H1 (cell line): Measurements from ENCODE around the gene CHD2. TPM values are rescaled to one million over a fixed set of nuclear protein-coding genes. Genes with fewer than 3 reads are reported as not detected.

ENCODE experiments used
- CTCF ChIA-PET: fragments of 300-600 bp; sonication (Branson Sonifier 250); formaldehyde crosslinking; loops from one replicate; lab custom pipeline; 2021; ENCODE audit not compliant: partially characterized antibody; lab: Charles Lee
- POLR2A ChIA-PET: fragments of 300-600 bp; sonication (Branson Sonifier 250); formaldehyde crosslinking; loops from one replicate; lab custom pipeline; 2021; ENCODE audit warnings: inconsistent platforms; ENCODE audit not compliant: partially characterized antibody; lab: Charles Lee
- DNase-seq, 2 experiments: peaks; one replicate each; pipeline versions ENCODE4 v3.0.0 to v3.0.0-alpha.2; 2010 to 2022; ENCODE audit warnings: low spot score in 2 of 2, low read depth in 1 of 2, mixed read lengths in 1 of 2
- FAIRE-seq: peaks from 2 replicates; lab custom pipeline; 2011; peaks lifted over from hg19 to GRCh38; lab: Jason Lieb, UNC
- H2AFZ ChIP-seq: 2 replicates; pipeline ENCODE4 v1.8.1; 2012; ENCODE audit warnings: low read length, inconsistent platforms
- H2AK5ac ChIP-seq: 2 replicates; pipeline ENCODE4 v1.6.1; 2013; ENCODE audit warnings: low read depth, low read length
- H2BK120ac ChIP-seq: replicated peaks from 2 replicates; pipeline ENCODE3; 2013; ENCODE audit warnings: low read depth, low read length, inconsistent platforms
- H2BK12ac ChIP-seq: 2 replicates; pipeline ENCODE4 v1.6.1; 2013; ENCODE audit warnings: low read depth, low read length
- H2BK15ac ChIP-seq: 2 replicates; pipeline ENCODE4 v1.6.1; 2013; ENCODE audit warnings: low read length
- H2BK20ac ChIP-seq: 2 replicates; pipeline ENCODE4 v1.6.1; 2013; ENCODE audit warnings: low read length
- H2BK5ac ChIP-seq: 2 replicates; pipeline ENCODE4 v1.6.1; 2013; ENCODE audit warnings: low read depth, low read length
- H3K14ac ChIP-seq: 2 replicates; pipeline ENCODE4 v1.6.1; 2013; ENCODE audit warnings: inconsistent platforms; ENCODE audit not compliant: insufficient read length
- H3K18ac ChIP-seq: 2 replicates; pipeline ENCODE4 v1.6.1; 2013; ENCODE audit warnings: low read length; ENCODE audit errors: extremely low read depth
- H3K23ac ChIP-seq: 2 replicates; pipeline ENCODE4 v1.6.1; 2013; ENCODE audit warnings: inconsistent platforms; ENCODE audit not compliant: insufficient read length
- H3K23me2 ChIP-seq: 2 replicates; pipeline ENCODE4 v1.6.1; 2013; ENCODE audit warnings: low read depth, low read length
- H3K27ac ChIP-seq: 2 replicates; pipeline ENCODE4 v1.6.1; 2011; ENCODE audit warnings: low read depth, low read length, inconsistent platforms
- H3K27me3 ChIP-seq, 4 experiments: replicated peaks in 1 of 4; 1 replicate in 1 of 4; 2 replicates in 3 of 4; pipeline versions ENCODE4 v1.6.1 to v1.8.1; 2011 to 2013; ENCODE audit warnings: low read length in 3 of 4, mild to moderate bottlenecking in 3 of 4, inconsistent platforms in 2 of 4, mixed read lengths in 2 of 4, moderate library complexity in 1 of 4; ENCODE audit not compliant: control insufficient read depth in 3 of 4, insufficient read depth in 3 of 4; ENCODE audit errors: extremely low read depth in 1 of 4
- H3K36me3 ChIP-seq, 4 experiments: 2 replicates each; pipeline versions ENCODE4 v1.6.1 to v1.8.1; 2011 to 2013; ENCODE audit warnings: mild to moderate bottlenecking in 4 of 4, low read length in 3 of 4, moderate library complexity in 2 of 4, control low read depth in 1 of 4, inconsistent platforms in 1 of 4; ENCODE audit not compliant: insufficient read depth in 4 of 4, control insufficient read depth in 2 of 4
- H3K4ac ChIP-seq: replicated peaks from 2 replicates; pipeline ENCODE3; 2013; ENCODE audit warnings: low read length, low read depth, mixed read lengths, inconsistent platforms; ENCODE audit not compliant: insufficient read length
- H3K4me1 ChIP-seq, 4 experiments: replicated peaks in 1 of 4; 1 replicate in 1 of 4; 2 replicates in 3 of 4; pipeline versions ENCODE4 v1.6.1 to v1.8.1; 2011 to 2013; ENCODE audit warnings: low read length in 3 of 4, inconsistent platforms in 2 of 4, mixed read lengths in 1 of 4; ENCODE audit not compliant: insufficient read depth in 4 of 4, control insufficient read depth in 3 of 4
- H3K4me2 ChIP-seq, 2 experiments: 2 replicates each; pipeline versions ENCODE4 v1.6.1 to v1.8.1; 2011 to 2013; ENCODE audit warnings: low read depth in 2 of 2, low read length in 2 of 2, control low read depth in 1 of 2, inconsistent platforms in 1 of 2, mild to moderate bottlenecking in 1 of 2; ENCODE audit not compliant: insufficient read depth in 1 of 2
- H3K4me3 ChIP-seq, 4 experiments: fragments of 200-600, 300-600 bp in 1 of 4; sonication (generic), shearing (Covaris generic), sonication (Bioruptor Twin) in 1 of 4; 2 replicates each; pipeline versions ENCODE4 v1.5.1 to v1.8.1; 2011 to 2016; ENCODE audit warnings: low read length in 4 of 4, low read depth in 3 of 4, control low read depth in 2 of 4, inconsistent platforms in 2 of 4, mild to moderate bottlenecking in 2 of 4, mixed read lengths in 1 of 4, moderate library complexity in 1 of 4; ENCODE audit not compliant: insufficient read depth in 2 of 4; ENCODE audit errors: extremely low read depth in 1 of 4
- H3K56ac ChIP-seq: replicated peaks from 2 replicates; pipeline ENCODE3; 2013; ENCODE audit warnings: low read depth, mild to moderate bottlenecking, mixed read lengths, low read length, inconsistent platforms; ENCODE audit not compliant: insufficient read length
- H3K79me1 ChIP-seq: 2 replicates; pipeline ENCODE4 v1.6.1; 2013; ENCODE audit warnings: low read depth, low read length, control low read depth
- H3K79me2 ChIP-seq, 2 experiments: 2 replicates each; pipeline versions ENCODE4 v1.6.1 to v1.8.1; 2012 to 2013; ENCODE audit warnings: low read length in 2 of 2, mild to moderate bottlenecking in 2 of 2, inconsistent platforms in 1 of 2; ENCODE audit not compliant: insufficient read depth in 2 of 2, control insufficient read depth in 1 of 2
- H3K9ac ChIP-seq, 4 experiments: replicated peaks in 1 of 4; 1 replicate in 1 of 4; 2 replicates in 3 of 4; pipeline versions ENCODE4 v1.6.1 to v1.8.1; 2011 to 2013; ENCODE audit warnings: low read depth in 3 of 4, low read length in 3 of 4, control low read depth in 2 of 4, mild to moderate bottlenecking in 2 of 4, moderate library complexity in 2 of 4, inconsistent platforms in 1 of 4; ENCODE audit errors: extremely low read depth in 1 of 4
- H3K9me3 ChIP-seq, 2 experiments: 2 replicates each; pipeline versions ENCODE4 v1.6.1 to v1.8.1; 2012 to 2013; ENCODE audit warnings: mild to moderate bottlenecking in 2 of 2, moderate library complexity in 2 of 2, control low read depth in 1 of 2, inconsistent platforms in 1 of 2, low read depth in 1 of 2, low read length in 1 of 2, mixed read lengths in 1 of 2; ENCODE audit not compliant: insufficient read depth in 2 of 2
- H4K20me1 ChIP-seq, 2 experiments: replicated peaks in 1 of 2; 2 replicates each; pipeline versions ENCODE3 to v1.8.1; 2011 to 2013; ENCODE audit warnings: inconsistent platforms in 2 of 2, low read length in 2 of 2, mild to moderate bottlenecking in 1 of 2; ENCODE audit not compliant: insufficient read depth in 2 of 2, control insufficient read depth in 1 of 2
- H4K5ac ChIP-seq: 2 replicates; pipeline ENCODE4 v1.6.1; 2013; ENCODE audit warnings: low read length, low read depth, mixed read lengths, inconsistent platforms; ENCODE audit not compliant: insufficient read length
- H4K8ac ChIP-seq: 2 replicates; pipeline ENCODE4 v1.8.0; 2013; ENCODE audit warnings: mild to moderate bottlenecking, moderate library complexity, low read length, inconsistent platforms; ENCODE audit not compliant: insufficient read depth; ENCODE audit errors: extremely low read depth
- H4K91ac ChIP-seq: replicated peaks from 2 replicates; pipeline ENCODE3; 2013; ENCODE audit warnings: low read length, mixed read lengths, inconsistent platforms; ENCODE audit not compliant: insufficient read length
- WGBS, 2 experiments: shearing (Covaris generic) in 1 of 2; methylation state at CpG; one replicate each; pipeline versions ENCODE4 v1.1.6 to v1.1.7; 2013 to 2015; ENCODE audit warnings: low lambda C conversion rate in 2 of 2, mixed read lengths in 2 of 2, inconsistent platforms in 1 of 2, low coverage in 1 of 2, missing lambda C conversion rate in 1 of 2; ENCODE audit not compliant: insufficient replicate concordance in 2 of 2, insufficient coverage in 1 of 2, insufficient read length in 1 of 2; ENCODE audit errors: extremely low coverage in 1 of 2, missing lambda C conversion rate in 1 of 2; 5-methylcytosine and 5-hydroxymethylcytosine counted together
- polyA plus RNA-seq, 7 experiments: library from polyadenylated mRNA; depleted of rRNA in 3 of 7; stranded (reverse) in 5 of 7; unstranded in 2 of 7; fragments of >200 nt in 5 of 7; fragments of 200-250 nt in 2 of 7; gene quantifications; 1 replicate in 5 of 7; 2 replicates in 1 of 7; 4 replicates in 1 of 7; pipeline versions ENCODE4 v1.2.1 to v1.2.3, GENCODE V29; 2011 to 2013; ENCODE audit warnings: missing spikeins in 2 of 7, mixed read lengths in 2 of 7
- total RNA-seq: library from RNA; stranded (reverse); fragmentation: NEBNext Ultra II Directional; extraction: Animal tissue kit (Norgen Biotek cat#: 25700); gene quantifications from 2 replicates; pipeline ENCODE4 v1.2.1, GENCODE V29; 2021

The CHD2 gene
- total and polyA plus RNA-seq, 2 of the 8 experiments (the other 6 are each of a cell fraction or from before 2014, with no cell fraction given): 28.8 to 70.0 TPM

DNA sequence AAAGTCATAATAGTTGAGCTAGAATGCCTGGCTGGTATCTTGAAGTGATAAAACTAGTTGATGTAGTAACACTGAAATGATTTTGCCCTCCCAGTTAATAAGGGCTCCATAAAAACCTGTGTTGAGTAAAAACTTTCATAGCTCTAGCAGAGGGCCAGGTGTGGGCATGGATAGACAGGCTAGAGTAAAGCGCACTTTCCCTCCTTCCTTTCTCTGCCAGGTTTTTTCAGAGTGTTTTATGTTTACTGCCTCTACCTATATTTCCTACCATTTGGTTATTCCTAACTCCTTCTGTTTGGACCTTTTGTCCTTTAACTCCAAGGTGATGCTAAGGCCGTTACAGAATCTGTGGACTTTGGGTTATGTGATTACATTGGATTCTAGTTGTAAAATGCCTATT, 25.3 kb downstream of the CHD2 start:
- Histone ChIP-seq H2BK12ac (no peak overlapping the region), H3K56ac (no peak overlapping the region), H2AFZ (no peak overlapping the region), H3K9me3 (no peaks in the 10 kb centered on the region), H2BK120ac (no peak overlapping the region), H4K5ac (no peak overlapping the region), H2BK15ac (no peak overlapping the region), H3K4me1 (peaks cover 0 to 11% (median 8%) of the 10 kb centered on the region in 4 experiments; a peak in 5 of 7 replicates), H2AK5ac (no peak overlapping the region), H3K27ac (no peak overlapping the region), H3K14ac (no peak overlapping the region), H3K4me3 (no peak overlapping the region), H3K18ac (no peak overlapping the region), H4K91ac (no peak overlapping the region), H3K79me2 (peaks cover 9 to 60% of the 10 kb centered on the region in 2 experiments), H3K79me1 (peaks cover 7% of the 10 kb centered on the region; the same call in 1 of the 2 replicates), H3K4me2 (no peak overlapping the region), H4K8ac (no peak overlapping the region), H2BK5ac (no peak overlapping the region), H3K9ac (no peak overlapping the region), H3K23me2 (no peaks in the 10 kb centered on the region), H3K23ac (no peak overlapping the region), H4K20me1 (peaks cover 8 to 15% of the 10 kb centered on the region in 2 experiments), H3K4ac (no peak overlapping the region), H3K27me3 (no peaks in the 10 kb centered on the region), H2BK20ac (no peak overlapping the region), H3K36me3 (peaks cover 9 to 69% (median 51%) of the 10 kb centered on the region in 4 experiments)
- ChIA-PET CTCF (interaction anchor here (0.9 to 6.8 kb wide), 8 partner anchors 10 to 208 kb away, joined by 3 to 52 read pairs (median 4); no protein-coding TSS in a partner anchor), POLR2A (interaction anchor here (0.6 to 1.4 kb wide), 4 partner anchors 26 to 165 kb away, joined by 3 to 5 read pairs (median 3); partner anchors contain the start of gene CHD2)
- DNase-seq (no peak), FAIRE-seq (no peak)
- WGBS, 2 experiments: 92% methylated on average over 2 of the region's 2 CpGs; no CpG with 5 or more reads in 1 of the 2 experiments
